Measurements from ENCODE around the gene CADM1. TPM values are rescaled to one million over a fixed set of nuclear protein-coding genes. Genes with fewer than 3 reads are reported as not detected.

Gene CADM1
- polyA plus RNA-seq, 1 donor (not counting 4 experiments of a cell fraction or from before 2014, with no cell fraction given) = 9.5 TPM

- TF ChIP-seq CTCF (optimal IDR thresholded peaks at IDR 0.05 in 1 of 3, IDR thresholded peaks at IDR 0.05 in 1 of 3, conservative IDR thresholded peaks at IDR 0.05 in 1 of 3; ENCODE audit: extremely low read depth in 1 of 3, insufficient read depth in 2 of 3, low read length in 3 of 3) (no peak), EZH2 (IDR thresholded peaks at IDR 0.05; ENCODE audit: low read length) (no peak)
- Histone ChIP-seq H4K20me1 (ENCODE audit: control insufficient read depth, extremely low read depth, insufficient read depth, low read length) (no peaks in the 10 kb centered on the region), H3K27me3 (ENCODE audit: control insufficient read depth, extremely low read depth, insufficient read depth, low read length) (no peaks in the 10 kb centered on the region), H2AFZ (ENCODE audit: control insufficient read depth, low read length) (no peak overlapping the region), H3K27ac (ENCODE audit: control insufficient read depth, insufficient read depth, low read length) (no peak overlapping the region), H3K9me1 (ENCODE audit: control insufficient read depth, extremely low read depth, insufficient read depth, low read length) (no peaks in the 10 kb centered on the region), H3K4me3 (ENCODE audit: control insufficient read depth in 2 of 3, extremely low read depth in 1 of 3, insufficient read depth in 2 of 3, low read depth in 1 of 3, low read length in 3 of 3) (no peak overlapping the region), H3K4me2 (ENCODE audit: control insufficient read depth, extremely low read depth, insufficient read depth, low read depth, low read length) (no peak overlapping the region), H3K4me1 (ENCODE audit: control insufficient read depth, extremely low read depth, insufficient read depth, low read length) (no peaks in the 10 kb centered on the region), H3K36me3 (ENCODE audit: control insufficient read depth in 2 of 2, extremely low read depth in 1 of 2, insufficient read depth in 2 of 2, low read length in 2 of 2) (no peaks in the 10 kb centered on the region), H3K79me2 (ENCODE audit: control insufficient read depth, insufficient read depth, low read length) (no peaks in the 10 kb centered on the region), H3K9ac (ENCODE audit: control insufficient read depth, extremely low read depth, insufficient read depth, low read length) (no peak overlapping the region), H3K9me3 (ENCODE audit: control insufficient read depth, low read depth, low read length) (no peaks in the 10 kb centered on the region)
- DNase-seq (ENCODE audit: low read depth, low spot score) = no peak
- no peak for FAIRE-seq
- dilution Hi-C loops (cut with MboI; ENCODE audit: extremely low pct_ligation_motif_present, low sequenced_read_pairs) = no loop called here
Measured at GRCh38 chr11:115280775-115281174, 223.4 kb downstream of the CADM1 start.

- no peak overlapping the region for H3K27ac ChIP-seq (ENCODE audit: control insufficient read depth, insufficient read depth, low read length)
- H3K9ac ChIP-seq (ENCODE audit: control insufficient read depth, extremely low read depth, insufficient read depth, low read length) = no peak overlapping the region
- H3K36me3 ChIP-seq (ENCODE audit: control insufficient read depth in 2 of 2, extremely low read depth in 1 of 2, insufficient read depth in 2 of 2, low read length in 2 of 2) = no peaks in the 10 kb centered on the region
- no peaks in the 10 kb centered on the region for H3K9me1 ChIP-seq (ENCODE audit: control insufficient read depth, extremely low read depth, insufficient read depth, low read length)
- H2AFZ ChIP-seq (ENCODE audit: control insufficient read depth, low read length) = no peak overlapping the region
- H3K79me2 ChIP-seq (ENCODE audit: control insufficient read depth, insufficient read depth, low read length) = no peaks in the 10 kb centered on the region
- no peaks in the 10 kb centered on the region for H3K9me3 ChIP-seq (ENCODE audit: control insufficient read depth, low read depth, low read length)
- no peak overlapping the region for H3K4me2 ChIP-seq (ENCODE audit: control insufficient read depth, extremely low read depth, insufficient read depth, low read depth, low read length)
- TF ChIP-seq CTCF (optimal IDR thresholded peaks at IDR 0.05 in 1 of 3, IDR thresholded peaks at IDR 0.05 in 1 of 3, conservative IDR thresholded peaks at IDR 0.05 in 1 of 3; ENCODE audit: extremely low read depth in 1 of 3, insufficient read depth in 2 of 3, low read length in 3 of 3) = no peak
- TF ChIP-seq EZH2 (IDR thresholded peaks at IDR 0.05; ENCODE audit: low read length) = no peak
- FAIRE-seq (no peak), DNase-seq (ENCODE audit: low read depth, low spot score) (no peak)
- dilution Hi-C loops (cut with MboI; ENCODE audit: extremely low pct_ligation_motif_present, low sequenced_read_pairs) = no loop called here
- no peaks in the 10 kb centered on the region for H4K20me1 ChIP-seq (ENCODE audit: control insufficient read depth, extremely low read depth, insufficient read depth, low read length)
- H3K4me1 ChIP-seq (ENCODE audit: control insufficient read depth, extremely low read depth, insufficient read depth, low read length) = no peaks in the 10 kb centered on the region
- H3K4me3 ChIP-seq (ENCODE audit: control insufficient read depth in 2 of 3, extremely low read depth in 1 of 3, insufficient read depth in 2 of 3, low read depth in 1 of 3, low read length in 3 of 3) = no peak overlapping the region
- H3K27me3 ChIP-seq (ENCODE audit: control insufficient read depth, extremely low read depth, insufficient read depth, low read length) = no peaks in the 10 kb centered on the region
Measured at GRCh38 chr11:115279813-115280761, 224.1 kb downstream of the CADM1 start.

All from keratinocyte (primary cell).